Osteoblast (primary cell): ENCODE data around the gene GNAQ. TPM values are rescaled to one million over a fixed set of nuclear protein-coding genes. Genes with fewer than 3 reads are reported as not detected.

Source experiments
- DNase-seq: peaks from one replicate; pipeline ENCODE4 v3.0.0; 2011; ENCODE audit warnings: low spot score, mixed read lengths; ENCODE audit not compliant: insufficient read length; ENCODE audit errors: missing footprints
- H2AFZ ChIP-seq: 2 replicates; pipeline ENCODE4 v1.6.0; 2011; ENCODE audit warnings: mild to moderate bottlenecking, low read length
- H3K27ac ChIP-seq: 2 replicates; pipeline ENCODE4 v1.5.1; 2011; ENCODE audit warnings: mild to moderate bottlenecking, low read depth, low read length, moderate library complexity
- H3K27me3 ChIP-seq: 2 replicates; pipeline ENCODE4 v1.6.0; 2012; ENCODE audit warnings: mild to moderate bottlenecking, control low read depth, inconsistent platforms, low read length, moderate library complexity; ENCODE audit not compliant: insufficient read depth
- H3K36me3 ChIP-seq: 2 replicates; pipeline ENCODE4 v1.5.1; 2011; ENCODE audit warnings: mild to moderate bottlenecking, low read length, control low read depth, moderate library complexity; ENCODE audit not compliant: insufficient read depth
- H3K4me1 ChIP-seq: 2 replicates; pipeline ENCODE4 v1.5.1; 2011; ENCODE audit warnings: mild to moderate bottlenecking, low read length, control low read depth, moderate library complexity; ENCODE audit not compliant: insufficient read depth
- H3K4me2 ChIP-seq: 2 replicates; pipeline ENCODE4 v1.6.0; 2011; ENCODE audit warnings: mild to moderate bottlenecking, low read length; ENCODE audit not compliant: insufficient read depth
- H3K4me3 ChIP-seq: fragments of 200-600 bp; sonication (generic); 3 replicates; pipeline ENCODE4 v1.5.1; 2012; ENCODE audit warnings: mild to moderate bottlenecking, low read length, inconsistent platforms; ENCODE audit not compliant: insufficient read depth
- H3K79me2 ChIP-seq: 2 replicates; pipeline ENCODE4 v1.6.0; 2012; ENCODE audit warnings: mild to moderate bottlenecking, low read length, control low read depth, inconsistent platforms; ENCODE audit not compliant: insufficient read depth
- H3K9me3 ChIP-seq: 2 replicates; pipeline ENCODE4 v1.5.1; 2011; ENCODE audit warnings: low read depth, low read length, control low read depth
- H4K20me1 ChIP-seq: 2 replicates; pipeline ENCODE4 v1.6.0; 2012; ENCODE audit warnings: mild to moderate bottlenecking, low read length, control low read depth; ENCODE audit not compliant: insufficient read depth
- total RNA-seq: library from RNA; depleted of rRNA; stranded (reverse); fragments of >200 nt; gene quantifications from 2 replicates; pipeline ENCODE4 v1.2.3, GENCODE V29; 2012
- TF ChIP-seq, protein P1 (sequence below): IDR thresholded peaks from 2 replicates; pipeline ENCODE4 v1.5.1; 2011; ENCODE audit warnings: mild to moderate bottlenecking, low read depth, low read length, moderate library complexity; ENCODE audit errors: extremely low read depth

GNAQ gene
- total RNA-seq, 1 donor, result 64.8 TPM

- Histone ChIP-seq H3K27ac (no peak overlapping the region), H3K27me3 (no peaks in the 10 kb centered on the region), H3K79me2 (peaks cover 31% of the 10 kb centered on the region), H3K4me3 (no peak overlapping the region), H2AFZ (no peak overlapping the region), H3K9me3 (no peaks in the 10 kb centered on the region), H3K4me2 (no peak overlapping the region), H4K20me1 (no peaks in the 10 kb centered on the region), H3K4me1 (peaks cover 24% of the 10 kb centered on the region), H3K36me3 (no peaks in the 10 kb centered on the region)
- DNase-seq, result no peak
- TF ChIP-seq, protein P1, sequence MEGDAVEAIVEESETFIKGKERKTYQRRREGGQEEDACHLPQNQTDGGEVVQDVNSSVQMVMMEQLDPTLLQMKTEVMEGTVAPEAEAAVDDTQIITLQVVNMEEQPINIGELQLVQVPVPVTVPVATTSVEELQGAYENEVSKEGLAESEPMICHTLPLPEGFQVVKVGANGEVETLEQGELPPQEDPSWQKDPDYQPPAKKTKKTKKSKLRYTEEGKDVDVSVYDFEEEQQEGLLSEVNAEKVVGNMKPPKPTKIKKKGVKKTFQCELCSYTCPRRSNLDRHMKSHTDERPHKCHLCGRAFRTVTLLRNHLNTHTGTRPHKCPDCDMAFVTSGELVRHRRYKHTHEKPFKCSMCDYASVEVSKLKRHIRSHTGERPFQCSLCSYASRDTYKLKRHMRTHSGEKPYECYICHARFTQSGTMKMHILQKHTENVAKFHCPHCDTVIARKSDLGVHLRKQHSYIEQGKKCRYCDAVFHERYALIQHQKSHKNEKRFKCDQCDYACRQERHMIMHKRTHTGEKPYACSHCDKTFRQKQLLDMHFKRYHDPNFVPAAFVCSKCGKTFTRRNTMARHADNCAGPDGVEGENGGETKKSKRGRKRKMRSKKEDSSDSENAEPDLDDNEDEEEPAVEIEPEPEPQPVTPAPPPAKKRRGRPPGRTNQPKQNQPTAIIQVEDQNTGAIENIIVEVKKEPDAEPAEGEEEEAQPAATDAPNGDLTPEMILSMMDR, result no peak
Measured at GRCh38 chr9:77817590-77818311, 213.9 kb downstream of the GNAQ start.

GRCh38 chr9:77816641-77817341 lies 214.8 kb downstream of the GNAQ start:
- H4K20me1 ChIP-seq, result no peaks in the 10 kb centered on the region
- H3K4me1 ChIP-seq, result peaks cover 17% of the 10 kb centered on the region
- TF ChIP-seq, protein P1, result no peak
- H3K27me3 ChIP-seq, result no peaks in the 10 kb centered on the region
- H3K4me2 ChIP-seq, result no peak overlapping the region
- H3K4me3 ChIP-seq, result no peak overlapping the region
- no peak for DNase-seq
- H3K27ac ChIP-seq, result no peak overlapping the region
- H3K9me3 ChIP-seq, result no peaks in the 10 kb centered on the region
- H2AFZ ChIP-seq, result no peak overlapping the region
- no peaks in the 10 kb centered on the region for H3K36me3 ChIP-seq
- peaks cover 28% of the 10 kb centered on the region for H3K79me2 ChIP-seq

GRCh38 chr9:77815260-77815659 lies 216.4 kb downstream of the GNAQ start:
- Histone ChIP-seq H3K4me3 (no peak overlapping the region), H3K9me3 (no peaks in the 10 kb centered on the region), H3K4me1 (peaks cover 12% of the 10 kb centered on the region), H3K79me2 (peaks cover 27% of the 10 kb centered on the region), H4K20me1 (no peaks in the 10 kb centered on the region), H3K36me3 (no peaks in the 10 kb centered on the region), H3K4me2 (no peak overlapping the region), H3K27me3 (no peaks in the 10 kb centered on the region), H2AFZ (no peak overlapping the region), H3K27ac (no peak overlapping the region)
- TF ChIP-seq, protein P1, result no peak
- no peak for DNase-seq

GRCh38 chr9:77811832-77812231 lies 219.8 kb downstream of the GNAQ start:
- H2AFZ ChIP-seq, result no peak overlapping the region
- no peaks in the 10 kb centered on the region for H4K20me1 ChIP-seq
- H3K4me3 ChIP-seq, result no peak overlapping the region
- H3K4me1 ChIP-seq, result peaks cover 14% of the 10 kb centered on the region
- DNase-seq, result no peak
- no peaks in the 10 kb centered on the region for H3K27me3 ChIP-seq
- H3K36me3 ChIP-seq, result no peaks in the 10 kb centered on the region
- TF ChIP-seq, protein P1, result no peak
- no peak overlapping the region for H3K27ac ChIP-seq
- no peak overlapping the region for H3K4me2 ChIP-seq
- peaks cover 16% of the 10 kb centered on the region for H3K79me2 ChIP-seq
- H3K9me3 ChIP-seq, result no peaks in the 10 kb centered on the region
